GM12878 (cell line): ENCODE measurements around the gene MID1. TPM values are rescaled to one million over a fixed set of nuclear protein-coding genes. Genes with fewer than 3 reads are reported as not detected.

ENCODE experiments used
- ATAC-seq: fragments of 200-7000 bp; cut with Tn5 transposase; 3 replicates; pipeline ENCODE4 v1.9.1; 2020; ENCODE audit warnings: mild to moderate bottlenecking, moderate library complexity
- BruUV-seq: library from RNA; stranded (reverse); fragments of 400-500 nt; replicated peaks from 2 replicates; lab custom pipeline; 2021; lab: Mats Ljungman, UMichigan
- CTCF ChIA-PET: fragments of 300-600 bp; sonication (Branson Sonifier 250); formaldehyde crosslinking; extraction: SDS; loops from one replicate; lab custom pipeline; 2021; ENCODE audit warnings: inconsistent platforms; lab: Yijun Ruan, JAX
- POLR2A ChIA-PET: fragments of 350-600 bp; formaldehyde crosslinking; extraction: SDS; loops from one replicate; lab custom pipeline; 2021; ENCODE audit warnings: inconsistent platforms; lab: Charles Lee
- RAD21 ChIA-PET: fragments of 300-600 bp; sonication (Branson Sonifier 250); formaldehyde crosslinking; loops from one replicate; lab custom pipeline; 2023; ENCODE audit warnings: antibody characterized with exemption; ENCODE audit not compliant: unreplicated experiment; lab: Charles Lee
- SMC1A ChIA-PET: fragments of 300-600 bp; sonication (Branson Sonifier 250); formaldehyde crosslinking; loops from one replicate; lab custom pipeline; 2023; ENCODE audit not compliant: unreplicated experiment, uncharacterized antibody; lab: Charles Lee
- DNase-seq: peaks from one replicate; pipeline ENCODE4 v3.0.0-alpha.2; 2011; ENCODE audit warnings: low read depth, low spot score
- FAIRE-seq: peaks from 3 replicates; lab custom pipeline; 2011; peaks lifted over from hg19 to GRCh38; lab: Jason Lieb, UNC
- H2AFZ ChIP-seq: 2 replicates; pipeline ENCODE4 v1.6.0; 2011; ENCODE audit warnings: low read depth, low read length, control low read depth; ENCODE audit not compliant: control insufficient read depth
- H3K27ac ChIP-seq: 2 replicates; pipeline ENCODE4 v1.5.1; 2011; ENCODE audit warnings: control low read depth; ENCODE audit not compliant: control insufficient read depth, insufficient read depth
- H3K27me3 ChIP-seq, 2 experiments: replicated peaks in 1 of 2; 2 replicates each; pipeline versions ENCODE4 v1.6.0 to v1.6.1; 2011; ENCODE audit warnings: low read length in 1 of 2; ENCODE audit not compliant: control insufficient read depth in 2 of 2, insufficient read depth in 2 of 2
- H3K36me3 ChIP-seq, 2 experiments: 2 replicates each; pipeline ENCODE4 v1.5.1; 2011; ENCODE audit warnings: low read length in 1 of 2; ENCODE audit not compliant: control insufficient read depth in 2 of 2, insufficient read depth in 2 of 2
- H3K4me1 ChIP-seq: 2 replicates; pipeline ENCODE4 v1.6.1; 2011; ENCODE audit warnings: mild to moderate bottlenecking, low read length, moderate library complexity, mixed read lengths; ENCODE audit not compliant: control insufficient read depth, insufficient read depth
- H3K4me2 ChIP-seq: 2 replicates; pipeline ENCODE4 v1.6.0; 2011; ENCODE audit warnings: control low read depth; ENCODE audit not compliant: control insufficient read depth, insufficient read depth
- H3K4me3 ChIP-seq: fragments of 200-600 bp; sonication (generic); 2 replicates; pipeline ENCODE4 v1.5.1; 2016
- H3K79me2 ChIP-seq: 2 replicates; pipeline ENCODE4 v1.6.0; 2011; ENCODE audit warnings: low read length; ENCODE audit not compliant: control insufficient read depth, insufficient read depth
- H3K9ac ChIP-seq: 2 replicates; pipeline ENCODE4 v1.8.0; 2011; ENCODE audit warnings: low read length, control low read depth, mixed read lengths; ENCODE audit not compliant: control insufficient read depth, insufficient read depth
- H3K9me3 ChIP-seq: replicated peaks from 3 replicates; pipeline ENCODE4 v1.5.1; 2011; ENCODE audit warnings: mild to moderate bottlenecking, low read length; ENCODE audit not compliant: control insufficient read depth, insufficient read depth
- H4K20me1 ChIP-seq: 2 replicates; pipeline ENCODE4 v1.6.0; 2011; ENCODE audit not compliant: control insufficient read depth, insufficient read depth
- BCL11A ChIP-seq: IDR thresholded peaks from 2 replicates; pipeline ENCODE4 v1.6.1; 2011; ENCODE audit warnings: low read depth, low read length
- CBX5 ChIP-seq: sonication (generic); IDR thresholded peaks from 2 replicates; pipeline ENCODE4 v1.6.1; 2016; ENCODE audit warnings: low read depth, moderate library complexity, mild to moderate bottlenecking, inconsistent platforms
- MTA2 ChIP-seq: fragments of 450-650 bp; IDR thresholded peaks from 2 replicates; pipeline ENCODE4 v1.6.1; 2016; ENCODE audit warnings: low read depth, mild to moderate bottlenecking, moderate library complexity
- MXI1 ChIP-seq: fragments of 150-350 bp; IDR thresholded peaks from 2 replicates; pipeline ENCODE4 v1.6.1; 2011; ENCODE audit warnings: low read depth, mild to moderate bottlenecking, inconsistent platforms, low read length, improper control_type of control experiment
- NFYB ChIP-seq: IDR thresholded peaks from 2 replicates; pipeline ENCODE4 v1.6.1; 2011; ENCODE audit warnings: low read depth, mild to moderate bottlenecking, low read length, improper control_type of control experiment, moderate library complexity; ENCODE audit not compliant: insufficient read depth
- POLR2AphosphoS2 ChIP-seq: IDR thresholded peaks from 2 replicates; pipeline ENCODE4 v1.6.1; 2011; ENCODE audit warnings: low read depth, mild to moderate bottlenecking, low read length, improper control_type of control experiment, moderate library complexity
- SIN3A ChIP-seq: IDR thresholded peaks from 2 replicates; pipeline ENCODE4 v1.6.1; 2012; ENCODE audit warnings: low read depth, low read length, improper control_type of control experiment
- SP1 ChIP-seq: IDR thresholded peaks from one replicate; pipeline ENCODE4 v1.6.1; 2011; ENCODE audit warnings: low read depth, low read length
- SPI1 ChIP-seq: IDR thresholded peaks from 2 replicates; pipeline ENCODE4 v1.6.1; 2011; ENCODE audit warnings: low read depth, mild to moderate bottlenecking, low read length, moderate library complexity, borderline replicate concordance; ENCODE audit not compliant: insufficient read depth
- SREBF1 ChIP-seq: IDR thresholded peaks from 2 replicates; pipeline ENCODE4 v1.6.1; 2012; ENCODE audit warnings: mild to moderate bottlenecking, low read length
- TCF3 ChIP-seq: IDR thresholded peaks from 2 replicates; pipeline ENCODE4 v1.6.1; 2012; ENCODE audit warnings: low read depth, mild to moderate bottlenecking, low read length, borderline replicate concordance; ENCODE audit not compliant: insufficient read depth
- TCF7 ChIP-seq: IDR thresholded peaks from 2 replicates; pipeline ENCODE4 v1.6.1; 2014; ENCODE audit warnings: antibody characterized with exemption, borderline replicate concordance
- ZBTB11 ChIP-seq: fragments of 450-650 bp; formaldehyde crosslinking; IDR thresholded peaks from 2 replicates; pipeline ENCODE4 v1.5.0; 2022; ENCODE audit warnings: mild to moderate bottlenecking, missing genetic modification characterization
- WGBS: methylation state at CpG from one replicate; pipeline ENCODE4 v1.1.6; 2016; ENCODE audit warnings: low lambda C conversion rate; ENCODE audit not compliant: insufficient replicate concordance, insufficient coverage; ENCODE audit errors: missing lambda C conversion rate; 5-methylcytosine and 5-hydroxymethylcytosine counted together
- in situ Hi-C: fragments of 300-500 bp; cut with MboI; formaldehyde crosslinking; loops from 9 replicates; pipeline ENCODE4 v1.14.3; 2018; ENCODE audit warnings: mixed read lengths
- intact Hi-C: fragments of 100-400 bp; cut with micrococcal nuclease; formaldehyde crosslinking; loops from one replicate; pipeline ENCODE4 v1.14.2; 2022; ENCODE audit not compliant: unreplicated experiment
- polyA plus RNA-seq, 11 experiments: library from polyadenylated mRNA; depleted of rRNA in 4 of 11; unstranded in 6 of 11; stranded (reverse) in 5 of 11; fragments of >200 nt; fragmentation: Nextera tagmentation in 4 of 11; fragmentation: Illumina TruSeq in 1 of 11; extraction: Ambion mirVana in 4 of 11; extraction: Trizol in 1 of 11; gene quantifications; 1 replicate in 1 of 11; 2 replicates in 10 of 11; pipeline versions ENCODE4 v1.2.1 to v1.2.3, GENCODE V29; 2011 to 2016; ENCODE audit warnings: inconsistent platforms in 2 of 11, missing spikeins in 2 of 11, low read depth in 1 of 11
- total RNA-seq, 4 experiments: library from RNA; depleted of rRNA in 3 of 4; stranded (reverse); fragments of >200 nt in 3 of 4; fragmentation: Illumina TruSeq in 1 of 4; extraction: Trizol in 1 of 4; gene quantifications; 2 replicates each; pipeline versions ENCODE4 v1.2.1 to v1.2.3, GENCODE V29; 2013 to 2021

The MID1 gene
- total and polyA plus RNA-seq, 10 of the 15 experiments (the other 5 are each of a cell fraction or from before 2014, with no cell fraction given): 0.04 to 0.51 (median 0.14) TPM; not detected in 1

GRCh38 chrX:10577853-10578252 is 42.5 kb downstream of the MID1 start (continued):
- TF ChIP-seq TCF3 (no peak), CBX5 (no peak), MTA2 (no peak)
- TF ChIP-seq, all 136 proteins: peak for 0

- TF ChIP-seq SREBF1 (no peak), NFYB (no peak)
- Histone ChIP-seq H3K9me3 (no peaks in the 10 kb centered on the region), H3K36me3 (no peaks in the 10 kb centered on the region), H3K4me1 (no peaks in the 10 kb centered on the region), H3K4me3 (no peak overlapping the region), H2AFZ (no peak overlapping the region), H3K4me2 (no peak overlapping the region), H3K27ac (no peak overlapping the region), H3K9ac (no peak overlapping the region), H3K27me3 (no peaks in the 10 kb centered on the region), H4K20me1 (no peaks in the 10 kb centered on the region), H3K79me2 (no peaks in the 10 kb centered on the region)
- ATAC-seq: no peak
- SMC1A ChIA-PET: no interaction called here
- CTCF ChIA-PET: interaction anchor here (0.6 kb wide), 1 partner anchor 14 kb away, joined by 3 read pairs; no protein-coding TSS in a partner anchor
- WGBS: 31% methylated on average over 16 of the region's 16 CpGs
- no peak for DNase-seq
- in situ Hi-C loops (no loop called here), intact Hi-C loops (no loop called here)
- POLR2A ChIA-PET: no interaction called here
- no peak for FAIRE-seq
- BruUV-seq: no TSS peak
- RAD21 ChIA-PET: no interaction called here
Observed at GRCh38 chrX:10576777-10577447, 43.5 kb downstream of the MID1 start.

- CTCF ChIA-PET: no interaction called here
- H3K4me3 ChIP-seq: no peak overlapping the region
- no peaks in the 10 kb centered on the region for H3K36me3 ChIP-seq
- H3K4me1 ChIP-seq: no peaks in the 10 kb centered on the region
- in situ Hi-C loops: no loop called here
- SMC1A ChIA-PET: no interaction called here
- no peaks in the 10 kb centered on the region for H3K9me3 ChIP-seq
- DNase-seq: no peak
- no peaks in the 10 kb centered on the region for H4K20me1 ChIP-seq
- H2AFZ ChIP-seq: no peak overlapping the region
- H3K79me2 ChIP-seq: no peaks in the 10 kb centered on the region
- no peak for FAIRE-seq
- RAD21 ChIA-PET: no interaction called here
- H3K27ac ChIP-seq: no peak overlapping the region
- no peak for ATAC-seq
- H3K9ac ChIP-seq: no peak overlapping the region
- BruUV-seq: no TSS peak
- no peak overlapping the region for H3K4me2 ChIP-seq
- intact Hi-C loops: no loop called here
- 1% methylated on average over 4 of the region's 4 CpGs for WGBS
- POLR2A ChIA-PET: no interaction called here
- H3K27me3 ChIP-seq: no peaks in the 10 kb centered on the region
- TF ChIP-seq MXI1: no peak
- TF ChIP-seq SP1: no peak
- no peak for TF ChIP-seq ZBTB11 (CRISPR knock-in tag)
- TF ChIP-seq SIN3A: no peak
- no peak for TF ChIP-seq POLR2AphosphoS2
- no peak for TF ChIP-seq TCF7
- TF ChIP-seq SPI1: no peak
- TF ChIP-seq BCL11A: no peak
Observed at GRCh38 chrX:10576186-10576585, 44.2 kb downstream of the MID1 start.
